Parathyroid adenoma (tissue), 2 donors: ENCODE data around the gene MYRF.

ENCODE experiments used
- H2AFZ ChIP-seq: fragments of 300-600 bp; sonication (generic); one replicate; pipeline ENCODE4 v1.7.0; 2017; ENCODE audit warnings: antibody characterized with exemption, mild to moderate bottlenecking
- H3K27ac ChIP-seq: fragments of 300-600 bp; sonication (generic); one replicate; pipeline ENCODE4 v1.7.0; 2017
- H3K27me3 ChIP-seq: fragments of 300-600 bp; sonication (generic); one replicate; pipeline ENCODE4 v1.7.0; 2017; ENCODE audit warnings: low read length; ENCODE audit not compliant: control insufficient read depth, insufficient read depth
- H3K36me3 ChIP-seq: fragments of 300-600 bp; sonication (generic); one replicate; pipeline ENCODE4 v1.7.0; 2017; ENCODE audit warnings: low read length; ENCODE audit not compliant: control insufficient read depth, insufficient read depth
- H3K4me1 ChIP-seq: fragments of 300-600 bp; sonication (generic); one replicate; pipeline ENCODE4 v1.7.0; 2017; ENCODE audit warnings: control low read depth
- H3K4me2 ChIP-seq: fragments of 300-600 bp; sonication (generic); one replicate; pipeline ENCODE4 v1.7.0; 2017; ENCODE audit warnings: low read length
- H3K4me3 ChIP-seq: fragments of 300-600 bp; sonication (generic); one replicate; pipeline ENCODE4 v1.7.0; 2017; ENCODE audit warnings: low read depth, low read length
- H3K79me2 ChIP-seq: fragments of 300-600 bp; sonication (generic); one replicate; pipeline ENCODE4 v1.7.0; 2017; ENCODE audit warnings: control low read depth
- H3K9ac ChIP-seq: fragments of 300-600 bp; sonication (generic); one replicate; pipeline ENCODE4 v1.7.0; 2017; ENCODE audit warnings: mild to moderate bottlenecking
- H3K9me3 ChIP-seq: fragments of 300-600 bp; sonication (generic); one replicate; pipeline ENCODE4 v1.7.0; 2017; ENCODE audit warnings: low read length; ENCODE audit not compliant: control insufficient read depth
- CTCF ChIP-seq: fragments of 300-600 bp; sonication (generic); IDR thresholded peaks from one replicate; pipeline ENCODE4 v1.7.0; 2017; ENCODE audit warnings: antibody characterized with exemption, mild to moderate bottlenecking
- donor health status: primary hyperparathyroidism.

Gene MYRF

GRCh38 chr11:61828379-61828628 is 75.9 kb downstream of the MYRF start:
- Histone ChIP-seq H3K36me3 (no peaks in the 10 kb centered on the region), H3K9me3 (no peaks in the 10 kb centered on the region), H3K9ac (no peak overlapping the region), H3K27ac (peak overlapping the region; percentile 81), H3K4me2 (peak overlapping the region; percentile 81), H3K79me2 (no peaks in the 10 kb centered on the region), H3K27me3 (no peaks in the 10 kb centered on the region), H3K4me1 (peaks cover 18% of the 10 kb centered on the region), H3K4me3 (peak overlapping the region; percentile 56), H2AFZ (peak overlapping the region; percentile 76)
- no peak for TF ChIP-seq CTCF

- H3K36me3 ChIP-seq, result no peaks in the 10 kb centered on the region
- peak overlapping the region; percentile 69 for H2AFZ ChIP-seq
- H3K4me3 ChIP-seq, result peak overlapping the region; percentile 56
- TF ChIP-seq CTCF, result peak; percentile 18
- peak overlapping the region; percentile 81 for H3K27ac ChIP-seq
- H3K79me2 ChIP-seq, result no peaks in the 10 kb centered on the region
- peaks cover 18% of the 10 kb centered on the region for H3K4me1 ChIP-seq
- no peak overlapping the region for H3K9ac ChIP-seq
- no peaks in the 10 kb centered on the region for H3K27me3 ChIP-seq
- H3K4me2 ChIP-seq, result peak overlapping the region; percentile 81
- H3K9me3 ChIP-seq, result no peaks in the 10 kb centered on the region
Measured at GRCh38 chr11:61828629-61829407, 76.4 kb downstream of the MYRF start.

- H3K4me3 ChIP-seq, result no peak overlapping the region
- H3K4me1 ChIP-seq, result peaks cover 26% of the 10 kb centered on the region
Measured at GRCh38 chr11:61829806-61830205, 77.4 kb downstream of the MYRF start.

GRCh38 chr11:61830237-61831105 is 78.0 kb downstream of the MYRF start:
- no peaks in the 10 kb centered on the region for H3K9me3 ChIP-seq
- no peaks in the 10 kb centered on the region for H3K79me2 ChIP-seq
- no peak overlapping the region for H3K9ac ChIP-seq
- no peak overlapping the region for H3K27ac ChIP-seq
- H3K4me2 ChIP-seq, result no peak overlapping the region
- no peaks in the 10 kb centered on the region for H3K27me3 ChIP-seq
- TF ChIP-seq CTCF, result no peak
- H2AFZ ChIP-seq, result no peak overlapping the region
- H3K36me3 ChIP-seq, result no peaks in the 10 kb centered on the region
- no peak overlapping the region for H3K4me3 ChIP-seq
- peaks cover 29% of the 10 kb centered on the region for H3K4me1 ChIP-seq

More at GRCh38 chr11:61829806-61830205, 77.4 kb downstream of the MYRF start:
- TF ChIP-seq CTCF, result no peak
- H3K36me3 ChIP-seq, result no peaks in the 10 kb centered on the region
- no peaks in the 10 kb centered on the region for H3K9me3 ChIP-seq
- no peaks in the 10 kb centered on the region for H3K79me2 ChIP-seq
- peak overlapping the region; percentile 81 for H3K4me2 ChIP-seq
- no peaks in the 10 kb centered on the region for H3K27me3 ChIP-seq
- H2AFZ ChIP-seq, result no peak overlapping the region
- no peak overlapping the region for H3K27ac ChIP-seq
- H3K9ac ChIP-seq, result no peak overlapping the region
